GM23338 (cell line): ENCODE data around the gene CDHR3. TPM values are rescaled to one million over a fixed set of nuclear protein-coding genes. Genes with fewer than 3 reads are reported as not detected.

Experiments used
- ATAC-seq: fragments of 200-7000 bp; cut with Tn5 transposase; 3 replicates; pipeline ENCODE4 v1.9.1; 2020
- DNase-seq: peaks from one replicate; pipeline ENCODE4 v3.0.0-alpha.2; 2015; ENCODE audit warnings: low spot score
- H2AFZ ChIP-seq: fragments of 200-600 bp; sonication (generic); 2 replicates; pipeline ENCODE4 v1.8.0; 2016; ENCODE audit warnings: antibody characterized with exemption, mild to moderate bottlenecking, moderate library complexity
- H3F3A ChIP-seq: fragments of 200-600 bp; sonication (generic); replicated peaks from 2 replicates; pipeline ENCODE4 v1.8.0; 2017; ENCODE audit warnings: antibody characterized with exemption, mixed run types, low read depth
- H3K27ac ChIP-seq: fragments of 200-600 bp; sonication (generic); 2 replicates; pipeline ENCODE4 v1.6.1; 2016; ENCODE audit warnings: low read depth
- H3K27me3 ChIP-seq: fragments of 200-600 bp; sonication (generic); 2 replicates; pipeline ENCODE4 v1.8.0; 2016; ENCODE audit warnings: mild to moderate bottlenecking, mixed run types, moderate library complexity; ENCODE audit not compliant: insufficient read depth
- H3K36me3 ChIP-seq: fragments of 200-600 bp; sonication (generic); 2 replicates; pipeline ENCODE4 v1.8.0; 2016; ENCODE audit warnings: mild to moderate bottlenecking; ENCODE audit not compliant: insufficient read depth
- H3K4me1 ChIP-seq: fragments of 200-600 bp; sonication (generic); 2 replicates; pipeline ENCODE4 v1.8.0; 2016; ENCODE audit warnings: mild to moderate bottlenecking, moderate library complexity; ENCODE audit not compliant: insufficient read depth
- H3K4me2 ChIP-seq: fragments of 200-600 bp; sonication (generic); 2 replicates; pipeline ENCODE4 v1.7.1; 2017; ENCODE audit warnings: mixed run types
- H3K4me3 ChIP-seq: fragments of 200-600 bp; sonication (generic); 2 replicates; pipeline ENCODE4 v1.6.1; 2016; ENCODE audit warnings: mixed run types
- H3K79me2 ChIP-seq: fragments of 200-600 bp; sonication (generic); replicated peaks from 2 replicates; pipeline ENCODE4 v1.8.0; 2017; ENCODE audit warnings: mild to moderate bottlenecking; ENCODE audit not compliant: insufficient read depth
- H3K9me2 ChIP-seq: fragments of 200-600 bp; sonication (generic); 2 replicates; pipeline ENCODE4 v1.8.0; 2017; ENCODE audit not compliant: insufficient read depth
- H4K20me1 ChIP-seq: fragments of 200-600 bp; sonication (generic); replicated peaks from 2 replicates; pipeline ENCODE4 v1.8.0; 2017; ENCODE audit warnings: mild to moderate bottlenecking; ENCODE audit not compliant: insufficient read depth
- H3K27ac Mint-ChIP-seq: 2 replicates; pipeline ENCODE4 v1.8.0; 2020; ENCODE audit warnings: inconsistent platforms, mild to moderate bottlenecking, moderate library complexity, mixed read lengths
- H3K27me3 Mint-ChIP-seq: 3 replicates; pipeline ENCODE4 v1.8.0; 2022; ENCODE audit warnings: low read depth, mild to moderate bottlenecking, moderate library complexity, mixed read lengths, inconsistent platforms; ENCODE audit not compliant: insufficient read depth, poor library complexity
- H3K36me3 Mint-ChIP-seq: 3 replicates; pipeline ENCODE4 v1.8.0; 2021; ENCODE audit warnings: low read depth, mild to moderate bottlenecking, inconsistent platforms, moderate library complexity, mixed read lengths
- H3K4me1 Mint-ChIP-seq: 3 replicates; pipeline ENCODE4 v1.8.0; 2020; ENCODE audit warnings: mild to moderate bottlenecking, inconsistent platforms, mixed read lengths
- H3K4me3 Mint-ChIP-seq: 3 replicates; pipeline ENCODE4 v1.8.0; 2021; ENCODE audit warnings: moderate library complexity, mild to moderate bottlenecking, inconsistent platforms, mixed read lengths
- H3K9me3 Mint-ChIP-seq: 3 replicates; pipeline ENCODE4 v1.8.0; 2020; ENCODE audit warnings: moderate library complexity, mild to moderate bottlenecking, inconsistent platforms, mixed read lengths
- CREB1 ChIP-seq: fragments of 250-450 bp; sonication (Bioruptor Pico); IDR thresholded peaks from 2 replicates; pipeline ENCODE4 v1.5.0; 2020; ENCODE audit warnings: low read depth, mild to moderate bottlenecking, moderate library complexity
- ETS1 ChIP-seq: IDR thresholded peaks from 2 replicates; pipeline ENCODE4 v1.6.1; 2016; ENCODE audit warnings: antibody characterized with exemption
- EZH2 ChIP-seq: fragments of 200-600 bp; sonication (generic); IDR thresholded peaks from one replicate; pipeline ENCODE4 v1.8.0; 2017; ENCODE audit warnings: antibody characterized with exemption, mild to moderate bottlenecking, low read depth; ENCODE audit not compliant: unreplicated experiment
- EZH2phosphoT487 ChIP-seq: fragments of 200-600 bp; sonication (generic); IDR thresholded peaks from one replicate; pipeline ENCODE4 v1.8.1; 2018; ENCODE audit warnings: antibody characterized with exemption; ENCODE audit not compliant: unreplicated experiment
- JUNB ChIP-seq: IDR thresholded peaks from one replicate; pipeline ENCODE4 v1.6.1; 2016; ENCODE audit warnings: antibody characterized with exemption; ENCODE audit not compliant: unreplicated experiment
- NANOG ChIP-seq: IDR thresholded peaks from 2 replicates; pipeline ENCODE4 v1.6.1; 2016; ENCODE audit warnings: antibody characterized with exemption, borderline replicate concordance
- POLR2AphosphoS5 ChIP-seq: IDR thresholded peaks from 2 replicates; pipeline ENCODE4 v1.6.1; 2016; ENCODE audit warnings: antibody characterized with exemption, low read depth
- REST ChIP-seq: IDR thresholded peaks from one replicate; pipeline ENCODE4 v1.6.1; 2018; ENCODE audit warnings: antibody characterized with exemption; ENCODE audit not compliant: unreplicated experiment
- STAT1 ChIP-seq: IDR thresholded peaks from one replicate; pipeline ENCODE4 v1.6.1; 2016; ENCODE audit warnings: antibody characterized with exemption; ENCODE audit not compliant: unreplicated experiment
- ZNF114 ChIP-seq: fragments of 250-450 bp; sonication (Bioruptor Pico); IDR thresholded peaks from 2 replicates; pipeline ENCODE4 v1.5.0; 2020; ENCODE audit warnings: mild to moderate bottlenecking, moderate library complexity
- ZNF331 ChIP-seq: fragments of 250-450 bp; sonication (Bioruptor Pico); IDR thresholded peaks from 2 replicates; pipeline ENCODE4 v1.5.0; 2020; ENCODE audit warnings: low read depth, mild to moderate bottlenecking, moderate library complexity
- polyA plus RNA-seq: library from polyadenylated mRNA; unstranded; fragments of >200 nt; fragmentation: Nextera tagmentation; extraction: Ambion mirVana; gene quantifications from 2 replicates; pipeline ENCODE4 v1.2.1, GENCODE V29; 2016
- total RNA-seq: library from RNA; depleted of rRNA; stranded (reverse); fragments of >200 nt; shearing (Covaris generic); gene quantifications from 2 replicates; pipeline ENCODE4 v1.2.3, GENCODE V29; 2014
- TF ChIP-seq, protein P1 (sequence below), 2 experiments: fragments of 200-600 bp in 1 of 2; sonication (generic) in 1 of 2; conservative IDR thresholded peaks; 2 replicates each; pipeline versions ENCODE4 v1.5.1 to v1.6.1; 2016 to 2017; ENCODE audit warnings: antibody characterized with exemption in 2 of 2, low read depth in 2 of 2, mild to moderate bottlenecking in 2 of 2, moderate library complexity in 1 of 2

The CDHR3 gene
- total and polyA plus RNA-seq, 2 experiments from 2014 or later, result 5.1 to 12.2 TPM

GRCh38 chr7:106071356-106071998, 108.4 kb downstream of the CDHR3 start (continued):
- TF ChIP-seq, protein P1, sequence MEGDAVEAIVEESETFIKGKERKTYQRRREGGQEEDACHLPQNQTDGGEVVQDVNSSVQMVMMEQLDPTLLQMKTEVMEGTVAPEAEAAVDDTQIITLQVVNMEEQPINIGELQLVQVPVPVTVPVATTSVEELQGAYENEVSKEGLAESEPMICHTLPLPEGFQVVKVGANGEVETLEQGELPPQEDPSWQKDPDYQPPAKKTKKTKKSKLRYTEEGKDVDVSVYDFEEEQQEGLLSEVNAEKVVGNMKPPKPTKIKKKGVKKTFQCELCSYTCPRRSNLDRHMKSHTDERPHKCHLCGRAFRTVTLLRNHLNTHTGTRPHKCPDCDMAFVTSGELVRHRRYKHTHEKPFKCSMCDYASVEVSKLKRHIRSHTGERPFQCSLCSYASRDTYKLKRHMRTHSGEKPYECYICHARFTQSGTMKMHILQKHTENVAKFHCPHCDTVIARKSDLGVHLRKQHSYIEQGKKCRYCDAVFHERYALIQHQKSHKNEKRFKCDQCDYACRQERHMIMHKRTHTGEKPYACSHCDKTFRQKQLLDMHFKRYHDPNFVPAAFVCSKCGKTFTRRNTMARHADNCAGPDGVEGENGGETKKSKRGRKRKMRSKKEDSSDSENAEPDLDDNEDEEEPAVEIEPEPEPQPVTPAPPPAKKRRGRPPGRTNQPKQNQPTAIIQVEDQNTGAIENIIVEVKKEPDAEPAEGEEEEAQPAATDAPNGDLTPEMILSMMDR (conservative IDR thresholded peaks at IDR 0.05; ENCODE audit: low read depth in 2 of 2), result no peak
- TF ChIP-seq ETS1, result no peak
- no peak for TF ChIP-seq POLR2AphosphoS5
- TF ChIP-seq EZH2, result no peak
- no peak for TF ChIP-seq ZNF331 (CRISPR knock-in tag)
- TF ChIP-seq JUNB, result no peak
- TF ChIP-seq EZH2phosphoT487, result no peak
- no peak for TF ChIP-seq STAT1
- TF ChIP-seq REST, result no peak
- no peak for TF ChIP-seq NANOG

DNA sequence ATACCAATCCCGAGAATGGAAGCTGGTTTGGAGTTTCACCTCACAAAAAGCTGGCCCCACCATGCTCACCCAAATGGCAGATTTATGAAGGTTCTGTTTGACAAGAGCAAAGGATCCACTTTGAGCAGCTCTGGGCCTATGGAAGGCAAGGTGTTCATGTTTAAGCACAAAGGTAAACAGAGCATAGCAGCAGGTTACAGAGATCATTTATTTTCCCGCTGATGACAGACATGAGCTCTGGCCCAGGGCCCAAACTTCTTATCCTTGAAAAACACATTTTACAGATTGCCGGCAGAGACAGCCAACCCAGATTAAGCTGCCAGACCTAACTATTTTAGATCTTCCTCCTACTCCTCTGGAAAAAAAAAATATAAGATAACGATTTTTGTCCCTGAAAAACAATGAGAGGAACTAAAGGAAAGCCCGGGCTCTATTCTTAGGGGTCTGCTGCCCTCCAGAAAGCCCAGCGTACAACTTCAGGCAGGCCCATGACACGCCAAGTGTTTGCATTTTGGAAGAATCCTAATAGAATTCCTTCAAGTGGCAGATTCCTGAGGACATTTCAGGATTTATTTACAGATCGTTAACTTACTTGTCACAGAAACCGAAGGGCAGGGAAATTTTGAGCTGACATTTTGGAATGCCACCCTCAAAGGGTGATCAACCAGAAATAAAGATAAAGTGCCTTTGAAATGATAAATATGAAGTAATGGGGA, 109.1 kb downstream of the CDHR3 start:
- no peaks in the 10 kb centered on the region for H3K36me3 ChIP-seq
- H3K4me3 ChIP-seq, result no peak overlapping the region
- no peak overlapping the region for H3K4me3 Mint-ChIP-seq
- DNase-seq (no peak), ATAC-seq (no peak)
- peaks cover 13% of the 10 kb centered on the region; the same call in 1 of the 2 replicates for H3K4me1 ChIP-seq
- H3K4me1 Mint-ChIP-seq, result peaks cover 15% of the 10 kb centered on the region
- H3K27me3 Mint-ChIP-seq, result no peaks in the 10 kb centered on the region
- no peaks in the 10 kb centered on the region for H3K9me2 ChIP-seq
- no peaks in the 10 kb centered on the region for H3K27me3 ChIP-seq
- no peaks in the 10 kb centered on the region for H3K79me2 ChIP-seq
- H3F3A ChIP-seq, result 0 out of 2 replicates have a peak, but pooled peaks cover 7% of the 10 kb centered on the region
- H4K20me1 ChIP-seq, result no peaks in the 10 kb centered on the region
- no peaks in the 10 kb centered on the region for H3K36me3 Mint-ChIP-seq
- peak overlapping the region; percentile 97 for H2AFZ ChIP-seq
- TF ChIP-seq CREB1 (CRISPR knock-in tag), result no peak
- no peak for TF ChIP-seq NANOG
- no peak for TF ChIP-seq EZH2
- TF ChIP-seq STAT1, result no peak
- no peak for TF ChIP-seq ZNF114 (CRISPR knock-in tag)
- no peaks in the 10 kb centered on the region for H3K9me3 Mint-ChIP-seq
- H3K27ac ChIP-seq, result no peak overlapping the region
- no peak overlapping the region for H3K27ac Mint-ChIP-seq
- no peak overlapping the region for H3K4me2 ChIP-seq
